Osteocyte (in vitro differentiated cells): ENCODE data around the gene LLCFC1. TPM values are rescaled to one million over a fixed set of nuclear protein-coding genes. Genes with fewer than 3 reads are reported as not detected.

Experiments
- DNase-seq: peaks from one replicate; pipeline ENCODE4 v3.0.0; 2021; ENCODE audit warnings: mixed read lengths; ENCODE audit not compliant: unreplicated experiment; ENCODE audit errors: extremely low spot score
- H3K27ac Mint-ChIP-seq: one replicate; pipeline ENCODE4 v1.8.0; 2021; ENCODE audit warnings: mild to moderate bottlenecking, mixed read lengths; ENCODE audit not compliant: unreplicated experiment
- H3K27me3 Mint-ChIP-seq: one replicate; pipeline ENCODE4 v1.8.0; 2021; ENCODE audit warnings: mixed read lengths; ENCODE audit not compliant: unreplicated experiment
- H3K36me3 Mint-ChIP-seq: one replicate; pipeline ENCODE4 v1.8.0; 2021; ENCODE audit warnings: mixed read lengths; ENCODE audit not compliant: unreplicated experiment
- H3K4me1 Mint-ChIP-seq: one replicate; pipeline ENCODE4 v1.8.0; 2021; ENCODE audit warnings: mixed read lengths; ENCODE audit not compliant: unreplicated experiment
- H3K4me3 Mint-ChIP-seq: one replicate; pipeline ENCODE4 v1.8.0; 2021; ENCODE audit warnings: mild to moderate bottlenecking, moderate library complexity, mixed read lengths; ENCODE audit not compliant: unreplicated experiment
- H3K9me3 Mint-ChIP-seq: one replicate; pipeline ENCODE4 v1.8.0; 2021; ENCODE audit warnings: mixed read lengths; ENCODE audit not compliant: unreplicated experiment
- total RNA-seq: library from RNA; stranded (reverse); gene quantifications from 2 replicates; pipeline ENCODE4 v1.2.1, GENCODE V29; 2021
- TF ChIP-seq, protein P1 (sequence below): fragments of 200-600 bp; sonication (generic); IDR thresholded peaks from 2 replicates; pipeline ENCODE4 v1.5.0; 2021; ENCODE audit warnings: antibody characterized with exemption, mild to moderate bottlenecking, moderate library complexity

The LLCFC1 gene
- total RNA-seq, 1 donor from 2014 or later = not detected

DNA sequence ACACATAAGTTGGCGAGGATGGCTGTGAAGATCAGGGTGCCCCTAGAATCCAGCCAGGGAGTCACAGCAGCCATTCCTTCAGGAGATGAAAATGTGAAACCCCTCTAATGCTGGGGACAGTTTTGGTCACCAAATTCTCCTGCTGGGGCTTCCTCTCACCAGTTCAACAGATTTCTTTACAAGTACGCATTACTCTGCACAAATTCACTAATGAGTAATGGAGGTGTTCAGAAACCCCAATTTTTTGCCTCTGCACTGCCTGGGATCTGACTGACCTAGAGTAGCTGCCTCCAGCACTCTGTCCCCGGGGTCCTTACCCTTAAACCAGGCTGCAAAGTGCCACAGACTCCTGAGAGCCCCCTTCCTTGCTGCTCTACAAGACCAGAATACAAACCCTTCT lies 21.8 kb upstream of the LLCFC1 start:
- H3K9me3 Mint-ChIP-seq = no peaks in the 10 kb centered on the region
- no peak overlapping the region for H3K27ac Mint-ChIP-seq
- H3K36me3 Mint-ChIP-seq = no peaks in the 10 kb centered on the region
- TF ChIP-seq, protein P1, sequence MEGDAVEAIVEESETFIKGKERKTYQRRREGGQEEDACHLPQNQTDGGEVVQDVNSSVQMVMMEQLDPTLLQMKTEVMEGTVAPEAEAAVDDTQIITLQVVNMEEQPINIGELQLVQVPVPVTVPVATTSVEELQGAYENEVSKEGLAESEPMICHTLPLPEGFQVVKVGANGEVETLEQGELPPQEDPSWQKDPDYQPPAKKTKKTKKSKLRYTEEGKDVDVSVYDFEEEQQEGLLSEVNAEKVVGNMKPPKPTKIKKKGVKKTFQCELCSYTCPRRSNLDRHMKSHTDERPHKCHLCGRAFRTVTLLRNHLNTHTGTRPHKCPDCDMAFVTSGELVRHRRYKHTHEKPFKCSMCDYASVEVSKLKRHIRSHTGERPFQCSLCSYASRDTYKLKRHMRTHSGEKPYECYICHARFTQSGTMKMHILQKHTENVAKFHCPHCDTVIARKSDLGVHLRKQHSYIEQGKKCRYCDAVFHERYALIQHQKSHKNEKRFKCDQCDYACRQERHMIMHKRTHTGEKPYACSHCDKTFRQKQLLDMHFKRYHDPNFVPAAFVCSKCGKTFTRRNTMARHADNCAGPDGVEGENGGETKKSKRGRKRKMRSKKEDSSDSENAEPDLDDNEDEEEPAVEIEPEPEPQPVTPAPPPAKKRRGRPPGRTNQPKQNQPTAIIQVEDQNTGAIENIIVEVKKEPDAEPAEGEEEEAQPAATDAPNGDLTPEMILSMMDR = no peak
- H3K4me1 Mint-ChIP-seq = no peaks in the 10 kb centered on the region
- H3K27me3 Mint-ChIP-seq = peaks cover 7% of the 10 kb centered on the region
- no peak for DNase-seq
- H3K4me3 Mint-ChIP-seq = no peak overlapping the region

- H3K36me3 Mint-ChIP-seq = no peaks in the 10 kb centered on the region
- peaks cover 7% of the 10 kb centered on the region for H3K27me3 Mint-ChIP-seq
- H3K4me3 Mint-ChIP-seq = no peak overlapping the region
- no peak for DNase-seq
- H3K9me3 Mint-ChIP-seq = no peaks in the 10 kb centered on the region
- H3K27ac Mint-ChIP-seq = no peak overlapping the region
- TF ChIP-seq, protein P1 = no peak
- no peaks in the 10 kb centered on the region for H3K4me1 Mint-ChIP-seq
Observed at GRCh38 chr7:142918901-142919300, 20.4 kb upstream of the LLCFC1 start.

DNA sequence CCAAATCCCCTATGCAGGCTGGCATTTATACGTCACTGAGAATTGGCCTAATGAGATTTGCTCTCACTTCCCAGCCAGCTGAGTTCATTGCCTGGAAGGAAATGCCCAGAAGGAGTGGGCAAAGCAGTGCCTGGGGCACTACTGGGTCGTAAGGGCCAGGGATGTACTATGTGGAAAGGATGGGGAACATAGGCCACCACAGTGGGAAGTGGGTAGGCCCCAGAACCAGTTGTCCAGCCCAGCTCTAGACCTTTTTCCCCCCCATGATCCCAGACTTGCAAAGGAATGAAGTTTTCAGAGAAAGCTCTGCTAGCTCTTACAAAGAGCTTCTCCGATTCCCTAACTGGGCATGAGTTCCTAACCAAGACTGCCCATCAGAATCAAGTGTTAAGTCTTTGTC lies 19.6 kb upstream of the LLCFC1 start:
- Mint-ChIP-seq H3K36me3 (no peaks in the 10 kb centered on the region), H3K27ac (no peak overlapping the region)

GRCh38 chr7:142923391-142923790 lies 15.9 kb upstream of the LLCFC1 start:
- no peaks in the 10 kb centered on the region for H3K36me3 Mint-ChIP-seq
- TF ChIP-seq, protein P1 = no peak
- no peak for DNase-seq
- H3K4me3 Mint-ChIP-seq = no peak overlapping the region
- H3K27me3 Mint-ChIP-seq = peaks cover 5% of the 10 kb centered on the region
- H3K4me1 Mint-ChIP-seq = no peaks in the 10 kb centered on the region
- H3K27ac Mint-ChIP-seq = no peak overlapping the region
- no peaks in the 10 kb centered on the region for H3K9me3 Mint-ChIP-seq

More for the DNA sequence above, 19.6 kb upstream of the LLCFC1 start:
- Mint-ChIP-seq H3K4me3 (no peak overlapping the region), H3K27me3 (peaks cover 7% of the 10 kb centered on the region), H3K4me1 (no peaks in the 10 kb centered on the region), H3K9me3 (no peaks in the 10 kb centered on the region)
- DNase-seq = no peak
- TF ChIP-seq, protein P1 = no peak

DNA sequence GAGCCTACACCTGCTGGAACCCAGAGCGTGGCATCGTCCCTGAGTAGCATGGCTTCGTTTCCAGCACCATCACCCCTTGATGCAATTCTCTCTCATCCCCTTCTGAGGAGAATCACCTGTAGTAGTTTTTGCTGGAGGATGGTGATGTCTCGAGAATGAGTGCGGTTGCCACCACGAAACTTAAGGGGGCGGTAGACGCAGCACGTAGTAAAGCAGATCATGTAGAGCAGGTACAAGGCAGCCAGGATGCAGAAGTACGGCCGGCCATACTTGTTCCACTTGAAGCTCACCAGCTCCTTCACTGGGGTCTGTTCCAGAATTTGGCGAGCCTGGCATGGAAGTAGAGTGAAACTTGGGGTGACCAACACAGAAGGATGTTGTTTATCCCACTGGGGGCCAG lies 13.9 kb upstream of the LLCFC1 start:
- no peak for DNase-seq
- Mint-ChIP-seq H3K27me3 (peaks cover 2% of the 10 kb centered on the region), H3K4me3 (no peak overlapping the region), H3K36me3 (no peaks in the 10 kb centered on the region), H3K27ac (no peak overlapping the region), H3K9me3 (no peaks in the 10 kb centered on the region), H3K4me1 (no peaks in the 10 kb centered on the region)
- TF ChIP-seq, protein P1 = no peak
